ENCODE data around the gene APOBR.
A peak's percentile ranks its signal among the peaks of the same experiment; 100 is the strongest.
"Not testable (repeated sequence)": the region's sequence is repeated elsewhere in the genome, so short reads cannot be mapped to it uniquely, and the experiment has no call there.

APOBR gene

GRCh38 chr16:28494121-28494851 is at the start of gene APOBR:
Gene APOBR (plus strand): TSS chr16:28494643. CDS start chr16:28494682, 39 bp downstream.
- peak; percentile 95 for DNase-seq (ENCODE audit: low spot score)

- not testable (repeated sequence) for DNase-seq (ENCODE audit: low spot score)
These were observed 48.1 kb upstream of the APOBR start for GRCh38 chr16:28446388-28446787.

- DNase-seq (ENCODE audit: low spot score) = not testable (repeated sequence)
These were observed 47.4 kb upstream of the APOBR start for GRCh38 chr16:28447081-28447480.

- no peak for DNase-seq (ENCODE audit: low spot score)
These were observed 20.7 kb upstream of the APOBR start for GRCh38 chr16:28473714-28474265.

- no peak for DNase-seq (ENCODE audit: low spot score)
These were observed 19.2 kb upstream of the APOBR start for GRCh38 chr16:28475221-28475620.

- no peak for DNase-seq (ENCODE audit: low spot score)
These were observed 17.0 kb upstream of the APOBR start for GRCh38 chr16:28477311-28477920.

- no peak for DNase-seq (ENCODE audit: low spot score)
These were observed 15.8 kb upstream of the APOBR start for GRCh38 chr16:28478506-28479180.

GRCh38 chr16:28482026-28482425 is 12.4 kb upstream of the APOBR start:
- DNase-seq (ENCODE audit: low spot score) = no peak

- not testable (repeated sequence) for DNase-seq (ENCODE audit: low spot score)
These were observed 11.1 kb upstream of the APOBR start for GRCh38 chr16:28483361-28483760.

GRCh38 chr16:28486266-28486665 is 8.2 kb upstream of the APOBR start:
- no peak for DNase-seq (ENCODE audit: low spot score)

GRCh38 chr16:28491230-28491969 is 3.0 kb upstream of the APOBR start:
- DNase-seq (ENCODE audit: low spot score) = peak; percentile 13

- DNase-seq (ENCODE audit: low spot score) = peak; percentile 92
These were observed 2.4 kb upstream of the APOBR start, which contains the start of gene CLN3 for GRCh38 chr16:28491970-28492474. Gene CLN3 (minus strand): TSS chr16:28492074. CDS start chr16:28491759, 315 bp downstream.

GRCh38 chr16:28492511-28492910 is 1.9 kb upstream of the APOBR start:
- no peak for DNase-seq (ENCODE audit: low spot score)

- DNase-seq (ENCODE audit: low spot score) = no peak
These were observed 803 bp downstream of the APOBR start for GRCh38 chr16:28495098-28495793.

- DNase-seq (ENCODE audit: low spot score) = no peak
These were observed 1.6 kb downstream of the APOBR start for GRCh38 chr16:28495795-28496749.

GRCh38 chr16:28496844-28497243 is 2.4 kb downstream of the APOBR start:
- no peak for DNase-seq (ENCODE audit: low spot score)

GRCh38 chr16:28497386-28497785 is 2.9 kb downstream of the APOBR start:
- DNase-seq (ENCODE audit: low spot score) = no peak

GRCh38 chr16:28497861-28498599 is 3.6 kb downstream of the APOBR start:
- no peak for DNase-seq (ENCODE audit: low spot score)

GRCh38 chr16:28498666-28499381 is 4.4 kb downstream of the APOBR start:
- no peak for DNase-seq (ENCODE audit: low spot score)

Measured in CD4-positive, alpha-beta T cell treated with Interleukin-2 at 100 ng/mL for 4 hours (primary cell).